GM18508 (cell line): ENCODE data around the gene SLC16A2.

Source experiments
- ATAC-seq: cut with Tn5 transposase; IDR thresholded peaks from one replicate; pipeline ENCODE4 v1.9.1; 2021; ENCODE audit warnings: moderate number of reproducible peaks; ENCODE audit not compliant: insufficient read depth, unreplicated experiment

SLC16A2 gene

GRCh38 chrX:74534569-74535038, 113.3 kb downstream of the SLC16A2 start:
- peak; percentile 58 for ATAC-seq

GRCh38 chrX:74535086-74535407, 113.8 kb downstream of the SLC16A2 start:
- ATAC-seq: no peak

GRCh38 chrX:74535408-74536151, 114.3 kb downstream of the SLC16A2 start:
- ATAC-seq: no peak

- ATAC-seq: no peak
Measured at GRCh38 chrX:74536152-74536831, 115.0 kb downstream of the SLC16A2 start.

GRCh38 chrX:74536832-74537371, 115.6 kb downstream of the SLC16A2 start:
- no peak for ATAC-seq

- ATAC-seq: no peak
Measured at GRCh38 chrX:74540635-74541249, 119.4 kb downstream of the SLC16A2 start.

- no peak for ATAC-seq
Measured at GRCh38 chrX:74545880-74546523, 124.7 kb downstream of the SLC16A2 start.

GRCh38 chrX:74546984-74547383, 125.7 kb downstream of the SLC16A2 start:
- ATAC-seq: no peak

- no peak for ATAC-seq
Measured at GRCh38 chrX:74550295-74550802, 129.1 kb downstream of the SLC16A2 start.

- ATAC-seq: no peak
Measured at GRCh38 chrX:74551934-74552333, 130.6 kb downstream of the SLC16A2 start.

- ATAC-seq: no peak
Measured at GRCh38 chrX:74557378-74557777, 136.1 kb downstream of the SLC16A2 start.

- ATAC-seq: no peak
Measured at GRCh38 chrX:74578137-74578536, 156.8 kb downstream of the SLC16A2 start.

GRCh38 chrX:74579597-74580198, 158.4 kb downstream of the SLC16A2 start:
- no peak for ATAC-seq
